ENCODE measurements around the gene HIVEP3.

The HIVEP3 gene

DNA sequence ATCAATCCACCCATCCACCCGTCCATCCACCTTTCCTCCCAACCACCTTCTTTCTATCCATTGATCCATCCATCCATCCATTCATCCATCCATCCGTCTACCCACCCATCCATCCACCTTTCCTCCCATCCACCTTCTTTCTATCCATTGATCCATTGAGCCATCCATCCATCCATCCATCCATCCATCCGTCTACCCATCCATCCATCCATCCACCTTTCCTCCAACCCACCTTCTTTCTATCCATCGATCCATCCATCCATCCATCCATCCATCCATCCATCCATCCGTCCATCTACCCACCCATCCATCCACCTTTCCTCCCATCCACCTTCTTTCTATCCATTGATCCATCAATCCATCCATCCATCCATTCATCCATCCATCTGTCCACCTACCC is 429.2 kb downstream of the HIVEP3 start:
- no peak for DNase-seq (ENCODE audit: low read depth in 2 of 2, low spot score in 1 of 2)

DNA sequence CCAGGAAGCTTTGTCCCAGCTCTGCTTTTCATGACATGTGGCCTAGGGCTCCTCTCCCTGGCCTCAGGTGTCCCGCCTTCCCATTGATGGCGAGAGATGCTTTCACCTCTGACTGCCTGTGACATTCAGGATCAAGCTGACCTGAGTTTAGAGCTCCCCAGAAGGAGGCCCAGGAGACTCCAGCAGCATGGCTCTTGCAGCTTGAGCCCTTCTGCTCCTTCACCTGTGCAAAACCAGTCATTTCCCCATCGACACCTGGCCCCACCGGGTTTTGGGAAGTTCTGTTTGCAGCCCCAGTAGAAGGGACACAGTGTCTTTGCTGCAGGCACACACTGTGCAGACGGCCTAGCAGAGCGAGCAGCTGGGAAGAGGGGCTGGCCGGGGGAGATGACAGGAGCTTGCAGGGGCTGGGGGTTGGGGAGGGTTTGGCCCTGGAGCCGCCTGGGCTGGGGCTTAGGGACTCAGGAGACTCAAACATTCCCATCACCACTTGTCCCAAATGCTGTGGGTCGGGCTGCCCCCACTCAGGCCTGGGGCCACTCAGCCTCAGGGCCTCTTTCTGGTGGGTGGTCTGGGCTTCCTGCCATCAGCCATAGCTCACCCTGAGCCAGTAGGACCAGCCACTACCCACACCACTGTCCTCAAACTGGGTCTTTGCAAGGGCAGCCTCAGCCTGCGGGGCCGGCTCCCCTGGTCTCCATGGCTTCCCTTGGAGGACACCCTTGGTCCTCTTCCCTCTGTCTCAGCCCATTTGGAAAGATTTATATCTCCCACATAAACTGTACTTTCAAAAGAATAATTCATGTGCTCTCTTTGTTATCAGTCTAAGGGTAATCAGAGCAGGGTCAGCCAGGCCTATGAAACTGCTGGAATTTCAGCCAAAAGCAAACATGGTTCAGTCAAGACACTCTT is 430.4 kb downstream of the HIVEP3 start:
- no peak for DNase-seq (ENCODE audit: low read depth in 2 of 2, low spot score in 1 of 2)

DNA sequence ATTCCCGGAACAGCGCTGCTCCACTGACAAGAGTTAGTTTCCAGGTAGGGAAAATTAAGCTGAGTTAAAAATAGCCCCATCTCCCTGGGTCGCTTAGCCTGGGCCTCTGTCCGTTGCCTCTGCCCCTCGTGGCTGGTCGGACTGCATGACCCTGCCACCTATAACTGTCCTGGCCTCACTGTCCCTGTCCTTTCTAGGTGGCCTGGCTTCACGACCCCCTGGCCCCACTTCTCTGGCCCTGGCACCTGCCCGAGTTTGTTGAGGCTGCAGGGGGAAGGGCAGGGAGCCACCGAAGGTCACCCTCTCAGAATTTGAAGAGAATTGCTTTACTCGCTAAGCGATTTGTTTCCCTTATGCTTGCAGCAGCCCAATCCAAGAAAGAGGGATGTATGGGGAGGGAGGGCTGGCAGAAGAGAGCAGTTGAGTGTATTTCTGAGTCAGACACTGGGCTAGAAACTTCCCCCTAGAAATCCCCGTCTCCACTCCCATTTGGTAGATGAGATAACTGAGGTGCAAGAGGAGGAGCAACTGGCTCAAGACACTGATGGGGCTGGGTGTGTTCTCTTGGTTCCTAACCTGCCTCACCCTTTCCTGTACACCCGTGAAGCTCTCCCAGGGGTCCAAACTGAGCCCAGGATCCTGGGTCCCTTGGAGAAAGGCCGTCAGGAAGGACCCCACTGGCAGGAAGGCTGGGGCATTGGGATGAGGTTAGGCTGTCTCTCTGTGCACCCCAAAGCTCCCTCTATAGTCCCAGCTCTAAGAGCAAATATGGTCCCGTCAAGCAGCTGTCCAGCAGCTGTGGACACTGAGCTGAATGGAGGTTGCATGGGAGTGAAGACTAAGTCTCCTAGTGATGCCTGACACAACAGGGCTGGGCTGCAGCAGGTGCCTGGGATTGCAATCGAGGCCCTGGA is 431.3 kb downstream of the HIVEP3 start:
- DNase-seq (ENCODE audit: low read depth in 2 of 2, low spot score in 1 of 2) = no peak

- no peak for DNase-seq (ENCODE audit: low read depth in 2 of 2, low spot score in 1 of 2)
Measured at GRCh38 chr1:41486371-41487125, 432.2 kb downstream of the HIVEP3 start.

DNA sequence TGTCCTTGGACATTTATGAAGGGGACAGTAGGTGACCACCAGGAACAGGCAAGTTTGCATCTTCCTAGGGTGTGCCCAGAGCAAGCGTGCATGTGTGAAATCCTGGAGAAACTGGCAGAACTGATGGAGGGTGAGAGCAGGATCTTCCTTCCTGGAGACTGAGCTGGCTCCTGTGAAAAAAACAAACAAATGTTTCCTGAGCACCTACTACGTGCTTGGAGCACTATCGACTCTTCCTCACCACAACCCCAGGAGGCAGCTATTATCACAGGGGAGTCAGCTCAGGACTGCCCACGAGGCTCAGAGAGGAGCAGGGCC is 432.7 kb downstream of the HIVEP3 start:
- DNase-seq (ENCODE audit: low read depth in 2 of 2, low spot score in 1 of 2) = no peak

- no peak for DNase-seq (ENCODE audit: low read depth in 2 of 2, low spot score in 1 of 2)
Measured at GRCh38 chr1:41485605-41486004, 433.1 kb downstream of the HIVEP3 start.

- no peak for DNase-seq (ENCODE audit: low read depth in 2 of 2, low spot score in 1 of 2)
Measured at GRCh38 chr1:41484402-41485241, 434.1 kb downstream of the HIVEP3 start, which contains the start of gene EDN2. Gene EDN2, minus strand, starts transcription at chr1:41484683. Its CDS starts 82 bp downstream, at chr1:41484601.

- DNase-seq (ENCODE audit: low read depth in 2 of 2, low spot score in 1 of 2) = no peak
Measured at GRCh38 chr1:41483960-41484401, 434.7 kb downstream of the HIVEP3 start.

- DNase-seq (ENCODE audit: low read depth in 2 of 2, low spot score in 1 of 2) = no peak
Measured at GRCh38 chr1:41483001-41483850, 435.5 kb downstream of the HIVEP3 start.

GRCh38 chr1:41482001-41482765 is 436.5 kb downstream of the HIVEP3 start:
- DNase-seq (ENCODE audit: low read depth in 2 of 2, low spot score in 1 of 2) = no peak

- DNase-seq (ENCODE audit: low read depth in 2 of 2, low spot score in 1 of 2) = no peak
Measured at GRCh38 chr1:41481109-41481775, 437.5 kb downstream of the HIVEP3 start.

- no peak for DNase-seq (ENCODE audit: low read depth in 2 of 2, low spot score in 1 of 2)
Measured at GRCh38 chr1:41480204-41481108, 438.3 kb downstream of the HIVEP3 start.

DNA sequence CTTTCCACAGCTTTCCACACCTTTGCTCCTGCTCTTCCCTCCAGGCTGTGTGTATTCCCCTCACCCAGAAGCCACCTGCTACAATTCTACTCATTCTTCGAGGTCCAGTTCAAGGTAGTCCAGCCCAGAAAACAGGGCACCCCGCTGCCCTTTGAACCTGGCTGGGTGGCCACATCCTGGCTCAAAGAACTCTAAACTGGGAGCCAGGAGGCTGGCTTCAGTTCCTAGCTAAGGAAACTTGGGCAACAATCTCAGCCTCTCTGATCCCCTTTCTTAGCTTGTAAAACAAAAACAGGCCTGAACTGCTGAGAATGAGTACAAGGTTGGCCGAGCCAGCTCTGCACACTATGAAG is 438.9 kb downstream of the HIVEP3 start:
- DNase-seq (ENCODE audit: low read depth in 2 of 2, low spot score in 1 of 2) = no peak

DNA sequence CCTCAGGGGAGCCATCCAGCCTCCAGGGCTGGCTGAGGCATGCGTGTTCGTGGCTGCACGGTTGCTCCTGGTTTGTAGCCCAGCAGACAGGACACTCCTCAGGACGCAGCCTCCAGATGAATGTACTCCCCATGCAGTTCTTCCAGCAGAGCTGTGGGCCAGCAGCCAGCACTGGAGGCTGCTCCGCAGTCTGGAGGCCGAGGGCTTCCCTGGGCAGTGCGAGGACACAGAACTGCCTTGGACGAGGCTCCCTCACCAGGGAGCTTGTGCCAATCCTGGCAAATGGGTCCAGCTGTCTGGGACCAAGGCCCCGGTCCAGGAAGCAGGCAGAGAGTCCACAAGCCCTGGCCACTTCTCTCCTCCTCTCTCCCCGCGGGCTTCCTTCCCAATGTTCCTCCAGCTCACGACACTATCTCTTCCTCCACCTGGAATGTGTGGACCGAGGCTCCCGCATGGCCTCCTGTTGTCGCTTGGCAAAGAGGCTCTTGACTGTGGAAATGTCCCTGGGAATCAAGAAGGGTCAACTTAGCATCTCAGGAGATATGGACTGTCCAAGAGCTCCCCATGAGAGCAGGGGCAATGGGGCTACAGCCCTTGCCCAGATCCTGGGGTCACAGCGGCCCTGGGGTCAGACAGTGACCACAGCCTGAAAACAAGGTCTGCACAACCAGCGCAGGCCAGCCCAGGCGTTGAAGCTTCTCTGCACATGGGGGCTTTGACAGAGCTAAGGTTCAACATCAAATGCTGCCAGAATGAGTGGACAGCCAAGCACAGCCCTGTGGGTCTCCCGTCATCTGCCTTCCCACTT is 439.5 kb downstream of the HIVEP3 start:
- no peak for DNase-seq (ENCODE audit: low read depth in 2 of 2, low spot score in 1 of 2)

GRCh38 chr1:41478118-41478748 is 440.5 kb downstream of the HIVEP3 start:
- no peak for DNase-seq (ENCODE audit: low read depth in 2 of 2, low spot score in 1 of 2)

- no peak for DNase-seq (ENCODE audit: low read depth in 2 of 2, low spot score in 1 of 2)
Measured at GRCh38 chr1:41476807-41477361, 441.8 kb downstream of the HIVEP3 start.

Measured in stimulated activated CD8-positive, alpha-beta memory T cell treated with anti-CD3 and anti-CD28 coated beads, Interleukin-4, amount 100 ng/mL, for 4 hours (primary cell).